IMR-90 (cell line): Measurements from ENCODE around the gene HPCAL4. TPM values are rescaled to one million over a fixed set of nuclear protein-coding genes. Genes with fewer than 3 reads are reported as not detected.
A peak's percentile ranks its signal among the peaks of the same experiment; 100 is the strongest.

Source experiments
- ATAC-seq: fragments of 200-7000 bp; cut with Tn5 transposase; 2 replicates; pipeline ENCODE4 v1.9.1; 2020; ENCODE audit warnings: low read depth, mild to moderate bottlenecking, moderate library complexity
- BruUV-seq: library from RNA; stranded (reverse); fragments of 400-500 nt; replicated peaks from 2 replicates; lab custom pipeline; 2021; lab: Mats Ljungman, UMichigan
- CTCF ChIA-PET: fragments of 300-600 bp; formaldehyde crosslinking; extraction: SDS; loops from one replicate; lab custom pipeline; 2021; ENCODE audit warnings: antibody characterized with exemption; lab: Yijun Ruan, JAX
- POLR2A ChIA-PET: fragments of 300-600 bp; sonication (Branson Sonifier 250); formaldehyde crosslinking; loops from one replicate; lab custom pipeline; 2022; ENCODE audit warnings: antibody characterized with exemption; ENCODE audit not compliant: unreplicated experiment; lab: Charles Lee
- DNase-seq: peaks from one replicate; pipeline ENCODE4 v3.0.0; 2013
- H2AFZ ChIP-seq: replicated peaks from 2 replicates; pipeline ENCODE3; 2013; ENCODE audit warnings: low read length, mild to moderate bottlenecking; ENCODE audit not compliant: poor library complexity
- H2AK5ac ChIP-seq: 2 replicates; pipeline ENCODE4 v1.6.1; 2013; ENCODE audit warnings: low read depth, low read length, inconsistent platforms
- H2AK9ac ChIP-seq: replicated peaks from 2 replicates; pipeline ENCODE3; 2013; ENCODE audit warnings: mild to moderate bottlenecking, low read depth, low read length, moderate library complexity; ENCODE audit not compliant: poor library complexity
- H2BK120ac ChIP-seq: 2 replicates; pipeline ENCODE4 v1.6.1; 2013; ENCODE audit warnings: low read depth, low read length, inconsistent platforms
- H2BK15ac ChIP-seq: 3 replicates; pipeline ENCODE4 v1.6.1; 2013; ENCODE audit warnings: low read depth, low read length, inconsistent platforms
- H2BK20ac ChIP-seq: 2 replicates; pipeline ENCODE4 v1.6.1; 2013; ENCODE audit warnings: low read depth, mild to moderate bottlenecking, inconsistent platforms, low read length, moderate library complexity
- H2BK5ac ChIP-seq: 2 replicates; pipeline ENCODE4 v1.6.1; 2013; ENCODE audit warnings: mild to moderate bottlenecking, low read depth, low read length, inconsistent platforms; ENCODE audit not compliant: poor library complexity, severe bottlenecking
- H3K14ac ChIP-seq: replicated peaks from 2 replicates; pipeline ENCODE4 v1.6.1; 2013; ENCODE audit warnings: low read depth, low read length, inconsistent platforms
- H3K18ac ChIP-seq: 2 replicates; pipeline ENCODE4 v1.6.1; 2013; ENCODE audit warnings: low read depth, low read length, control low read depth
- H3K23ac ChIP-seq: 2 replicates; pipeline ENCODE4 v1.6.1; 2013; ENCODE audit warnings: low read depth, low read length, inconsistent platforms
- H3K27ac ChIP-seq: 2 replicates; pipeline ENCODE4 v1.5.1; 2013; ENCODE audit warnings: mild to moderate bottlenecking, control low read depth, low read length; ENCODE audit not compliant: insufficient read depth
- H3K27me3 ChIP-seq: 2 replicates; pipeline ENCODE4 v1.6.1; 2013; ENCODE audit warnings: low read length; ENCODE audit not compliant: control insufficient read depth, insufficient read depth
- H3K36me3 ChIP-seq: 2 replicates; pipeline ENCODE4 v1.6.1; 2013; ENCODE audit warnings: low read length, mixed read lengths; ENCODE audit not compliant: control insufficient read depth, insufficient read depth
- H3K4ac ChIP-seq: 2 replicates; pipeline ENCODE4 v1.6.1; 2013; ENCODE audit warnings: low read depth, low read length, inconsistent platforms
- H3K4me1 ChIP-seq: 2 replicates; pipeline ENCODE4 v1.6.1; 2013; ENCODE audit warnings: low read length, mixed read lengths; ENCODE audit not compliant: control insufficient read depth, insufficient read depth
- H3K4me2 ChIP-seq: 2 replicates; pipeline ENCODE4 v1.6.1; 2013; ENCODE audit warnings: low read depth, mild to moderate bottlenecking, control low read depth, low read length, moderate library complexity
- H3K4me3 ChIP-seq: 2 replicates; pipeline ENCODE4 v1.5.1; 2013; ENCODE audit warnings: low read depth, mild to moderate bottlenecking, control low read depth, low read length, moderate library complexity; ENCODE audit not compliant: insufficient read depth
- H3K56ac ChIP-seq: 2 replicates; pipeline ENCODE4 v1.6.1; 2013; ENCODE audit warnings: low read length, inconsistent platforms; ENCODE audit not compliant: insufficient read depth; ENCODE audit errors: extremely low read depth
- H3K79me1 ChIP-seq, 2 experiments: 2 replicates each; pipeline ENCODE4 v1.6.1; 2013; ENCODE audit warnings: low read length in 2 of 2, inconsistent platforms in 1 of 2, low read depth in 1 of 2
- H3K9ac ChIP-seq: 2 replicates; pipeline ENCODE4 v1.6.1; 2013; ENCODE audit warnings: low read depth, low read length, control low read depth
- H3K9me1 ChIP-seq: 2 replicates; pipeline ENCODE4 v1.6.1; 2013; ENCODE audit warnings: low read length, inconsistent platforms; ENCODE audit not compliant: insufficient read depth
- H3K9me3 ChIP-seq: 2 replicates; pipeline ENCODE4 v1.6.1; 2013; ENCODE audit warnings: low read length; ENCODE audit not compliant: control insufficient read depth, insufficient read depth
- H4K20me1 ChIP-seq: 2 replicates; pipeline ENCODE4 v1.6.1; 2013; ENCODE audit warnings: low read length, inconsistent platforms; ENCODE audit not compliant: insufficient read depth
- H4K5ac ChIP-seq: 2 replicates; pipeline ENCODE4 v1.6.1; 2013; ENCODE audit warnings: mild to moderate bottlenecking, low read depth, low read length, control low read depth
- H4K8ac ChIP-seq, 2 experiments: 2 replicates each; pipeline ENCODE4 v1.6.1; 2013; ENCODE audit warnings: low read depth in 2 of 2, low read length in 2 of 2, control low read depth in 1 of 2, inconsistent platforms in 1 of 2
- H4K91ac ChIP-seq: 2 replicates; pipeline ENCODE4 v1.6.1; 2013; ENCODE audit warnings: low read depth, low read length, inconsistent platforms; ENCODE audit not compliant: insufficient read depth
- BHLHE40 ChIP-seq: fragments of 150-350 bp; IDR thresholded peaks from 2 replicates; pipeline ENCODE4 v1.6.1; 2016; ENCODE audit warnings: mild to moderate bottlenecking, low read depth, low read length
- CEBPB ChIP-seq: IDR thresholded peaks from 2 replicates; pipeline ENCODE4 v1.6.1; 2012; ENCODE audit warnings: low read depth, low read length, improper control_type of control experiment
- CHD1 ChIP-seq: IDR thresholded peaks from 2 replicates; pipeline ENCODE4 v1.6.1; 2012; ENCODE audit warnings: low read depth, low read length, improper control_type of control experiment
- CTCF ChIP-seq: conservative IDR thresholded peaks from 2 replicates; pipeline ENCODE4 v1.5.1; 2012; ENCODE audit warnings: mild to moderate bottlenecking, low read depth, low read length, improper control_type of control experiment
- ELK1 ChIP-seq: fragments of 150-350 bp; IDR thresholded peaks from 2 replicates; pipeline ENCODE4 v1.6.1; 2016; ENCODE audit warnings: low read depth, mild to moderate bottlenecking, low read length, moderate library complexity, borderline replicate concordance
- FOS ChIP-seq: fragments of 150-350 bp; IDR thresholded peaks from 2 replicates; pipeline ENCODE4 v1.6.1; 2016; ENCODE audit warnings: low read depth, low read length
- MAFK ChIP-seq: IDR thresholded peaks from 2 replicates; pipeline ENCODE4 v1.6.1; 2012; ENCODE audit warnings: low read depth, low read length, improper control_type of control experiment
- MAZ ChIP-seq: IDR thresholded peaks from 2 replicates; pipeline ENCODE4 v1.6.1; 2012; ENCODE audit warnings: low read depth, mild to moderate bottlenecking, low read length, improper control_type of control experiment, moderate library complexity, borderline replicate concordance
- MXI1 ChIP-seq: IDR thresholded peaks from 2 replicates; pipeline ENCODE4 v1.6.1; 2012; ENCODE audit warnings: low read depth, mild to moderate bottlenecking, low read length, moderate library complexity, borderline replicate concordance
- NFE2L2 ChIP-seq: fragments of 150-350 bp; IDR thresholded peaks from 2 replicates; pipeline ENCODE4 v1.6.1; 2016; ENCODE audit warnings: low read depth, mild to moderate bottlenecking, low read length
- POLR2A ChIP-seq: IDR thresholded peaks from 2 replicates; pipeline ENCODE4 v1.6.1; 2012; ENCODE audit warnings: mild to moderate bottlenecking, low read depth, low read length
- RAD21 ChIP-seq: IDR thresholded peaks from 2 replicates; pipeline ENCODE4 v1.6.1; 2012; ENCODE audit warnings: low read length, improper control_type of control experiment
- RCOR1 ChIP-seq: IDR thresholded peaks from 2 replicates; pipeline ENCODE4 v1.6.1; 2012; ENCODE audit warnings: mild to moderate bottlenecking, low read length, improper control_type of control experiment; ENCODE audit not compliant: insufficient replicate concordance
- RFX5 ChIP-seq: IDR thresholded peaks from 2 replicates; pipeline ENCODE4 v1.8.0; 2012; ENCODE audit warnings: low read depth, mild to moderate bottlenecking, low read length, moderate library complexity
- SMC3 ChIP-seq: fragments of 150-350 bp; IDR thresholded peaks from 2 replicates; pipeline ENCODE4 v1.6.1; 2016; ENCODE audit warnings: low read depth, mild to moderate bottlenecking, antibody characterized with exemption, low read length, moderate library complexity
- USF2 ChIP-seq: fragments of 150-350 bp; IDR thresholded peaks from 2 replicates; pipeline ENCODE4 v1.6.1; 2017; ENCODE audit warnings: mild to moderate bottlenecking, antibody characterized with exemption, low read length, low read depth
- WGBS, 2 experiments: methylation state at CpG; one replicate each; pipeline versions ENCODE4 v1.1.5 to v1.1.7; 2013; ENCODE audit warnings: missing lambda C conversion rate in 2 of 2; ENCODE audit not compliant: insufficient read length in 1 of 2; ENCODE audit errors: extremely low coverage in 2 of 2; 5-methylcytosine and 5-hydroxymethylcytosine counted together
- dilution Hi-C: fragments of 300-500 bp; cut with HindIII; formaldehyde crosslinking; loops from one replicate; pipeline ENCODE4 v1.14.3; 2018; ENCODE audit warnings: low sequenced_read_pairs; ENCODE audit not compliant: unreplicated experiment
- in situ Hi-C: fragments of 300-500 bp; cut with MboI; formaldehyde crosslinking; loops from 3 replicates; pipeline ENCODE4 v1.14.3; 2019; ENCODE audit warnings: low sequenced_read_pairs, inconsistent platforms, mixed read lengths
- intact Hi-C: fragments of 100-400 bp; cut with micrococcal nuclease; formaldehyde crosslinking; loops from 2 replicates; pipeline ENCODE4 v1.10.0; 2022
- polyA plus RNA-seq, 3 experiments: library from polyadenylated mRNA; depleted of rRNA; stranded (reverse); fragments of >200 nt; gene quantifications; 2 replicates each; pipeline ENCODE4 v1.2.3, GENCODE V29; 2012; ENCODE audit warnings: low replicate concordance in 1 of 3
- total RNA-seq: library from RNA; depleted of rRNA; stranded (reverse); fragments of >200 nt; gene quantifications from 2 replicates; pipeline ENCODE4 v1.2.3, GENCODE V29; 2012

Gene HPCAL4
- total and polyA plus RNA-seq, 2 of the 4 experiments (the other 2 are of a cell fraction), result 0.02 TPM; not detected in 1

GRCh38 chr1:39647247-39647646, 44.0 kb downstream of the HPCAL4 start:
- in situ Hi-C loops, result no loop called here

More at GRCh38 chr1:39647247-39647646, 44.0 kb downstream of the HPCAL4 start:
- Histone ChIP-seq H3K4ac (peak overlapping the region; percentile 8; the same call in 1 of the 2 replicates), H3K9me3 (no peaks in the 10 kb centered on the region), H2BK20ac (no peak overlapping the region), H3K27ac (no peak overlapping the region), H3K9ac (no peak overlapping the region), H3K9me1 (0 out of 2 replicates have a peak, but pooled peaks cover 7% of the 10 kb centered on the region), H3K79me1 (no peaks in the 10 kb centered on the region), H3K4me3 (no peak overlapping the region), H4K8ac (peak overlapping the region; percentile 40 to 71; a peak in 2 of 4 replicates), H3K4me1 (peaks cover 13% of the 10 kb centered on the region), H3K27me3 (peaks cover 2% of the 10 kb centered on the region; the same call in 1 of the 2 replicates), H2BK5ac (no peak overlapping the region), H2AK5ac (peak overlapping the region; percentile 38; the same call in 1 of the 2 replicates), H3K14ac (no peak overlapping the region), H3K23ac (no peak overlapping the region), H4K20me1 (no peaks in the 10 kb centered on the region), H3K18ac (peak overlapping the region; percentile 28; the same call in 1 of the 2 replicates), H3K36me3 (no peaks in the 10 kb centered on the region), H4K5ac (peak overlapping the region; percentile 23; the same call in 1 of the 2 replicates), H2AK9ac (no peak overlapping the region), H2BK120ac (no peak overlapping the region), H3K4me2 (no peak overlapping the region), H3K56ac (no peak overlapping the region), H2BK15ac (no peak overlapping the region), H2AFZ (peak overlapping the region; percentile 36), H4K91ac (no peak overlapping the region; the same call in 1 of the 2 replicates)
- dilution Hi-C loops, result no loop called here
- TF ChIP-seq FOS, result no peak
- TF ChIP-seq CEBPB, result no peak
- TF ChIP-seq BHLHE40, result no peak
- TF ChIP-seq MXI1, result no peak
- TF ChIP-seq RCOR1, result no peak
- TF ChIP-seq CTCF, result no peak
- no peak for TF ChIP-seq MAZ
- no peak for TF ChIP-seq SMC3
- no peak for TF ChIP-seq CHD1
- TF ChIP-seq NFE2L2, result no peak
- TF ChIP-seq RFX5, result no peak
- TF ChIP-seq USF2, result no peak
- TF ChIP-seq ELK1, result no peak
- no peak for TF ChIP-seq MAFK
- no peak for TF ChIP-seq POLR2A
- no peak for TF ChIP-seq RAD21
- intact Hi-C loops, result no loop called here
- ATAC-seq, result no peak
- no TSS peak for BruUV-seq
- POLR2A ChIA-PET, result no interaction called here
- DNase-seq, result no peak
- CTCF ChIA-PET, result interaction anchor here (0.6 to 1.8 kb wide), 4 partner anchors 10 to 452 kb away, joined by 3 to 15 read pairs (median 4); no protein-coding TSS in a partner anchor
- no CpG with 5 or more reads among the region's 3 CpGs for WGBS, 2 experiments
